ENCODE measurements around the gene GIGYF2. TPM values are rescaled to one million over a fixed set of nuclear protein-coding genes. Genes with fewer than 3 reads are reported as not detected.
A peak's percentile ranks its signal among the peaks of the same experiment; 100 is the strongest.

The GIGYF2 gene
- total RNA-seq, 1 experiment from 2014 or later, result 71.1 TPM

GRCh38 chr2:232779465-232779864 is 82.3 kb downstream of the GIGYF2 start:
- intact Hi-C loops (cut with micrococcal nuclease), result no loop called here
- H3K4me3 Mint-ChIP-seq (ENCODE audit: unreplicated experiment), result no peak overlapping the region
- no TSS peak for BruUV-seq (replicated peaks)
- TF ChIP-seq, protein P1, sequence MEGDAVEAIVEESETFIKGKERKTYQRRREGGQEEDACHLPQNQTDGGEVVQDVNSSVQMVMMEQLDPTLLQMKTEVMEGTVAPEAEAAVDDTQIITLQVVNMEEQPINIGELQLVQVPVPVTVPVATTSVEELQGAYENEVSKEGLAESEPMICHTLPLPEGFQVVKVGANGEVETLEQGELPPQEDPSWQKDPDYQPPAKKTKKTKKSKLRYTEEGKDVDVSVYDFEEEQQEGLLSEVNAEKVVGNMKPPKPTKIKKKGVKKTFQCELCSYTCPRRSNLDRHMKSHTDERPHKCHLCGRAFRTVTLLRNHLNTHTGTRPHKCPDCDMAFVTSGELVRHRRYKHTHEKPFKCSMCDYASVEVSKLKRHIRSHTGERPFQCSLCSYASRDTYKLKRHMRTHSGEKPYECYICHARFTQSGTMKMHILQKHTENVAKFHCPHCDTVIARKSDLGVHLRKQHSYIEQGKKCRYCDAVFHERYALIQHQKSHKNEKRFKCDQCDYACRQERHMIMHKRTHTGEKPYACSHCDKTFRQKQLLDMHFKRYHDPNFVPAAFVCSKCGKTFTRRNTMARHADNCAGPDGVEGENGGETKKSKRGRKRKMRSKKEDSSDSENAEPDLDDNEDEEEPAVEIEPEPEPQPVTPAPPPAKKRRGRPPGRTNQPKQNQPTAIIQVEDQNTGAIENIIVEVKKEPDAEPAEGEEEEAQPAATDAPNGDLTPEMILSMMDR (IDR thresholded peaks at IDR 0.05; ENCODE audit: unreplicated experiment), result no peak
- ChIA-PET CTCF (no interaction called here), POLR2A (interaction anchor here (1.5 kb wide), 1 partner anchor 82 kb away, joined by 5 read pairs; the partner anchor contains the start of gene GIGYF2)
- peaks cover 67% of the 10 kb centered on the region for H3K36me3 Mint-ChIP-seq (ENCODE audit: insufficient read depth, unreplicated experiment)
- H3K4me1 Mint-ChIP-seq (ENCODE audit: insufficient read depth, unreplicated experiment), result peaks cover 7% of the 10 kb centered on the region
- H3K9me3 Mint-ChIP-seq (ENCODE audit: unreplicated experiment), result no peaks in the 10 kb centered on the region
- no peaks in the 10 kb centered on the region for H3K27me3 Mint-ChIP-seq (ENCODE audit: insufficient read depth, unreplicated experiment)
- DNase-seq (ENCODE audit: unreplicated experiment), result no peak
- H3K27ac Mint-ChIP-seq (ENCODE audit: low read depth, unreplicated experiment), result no peak overlapping the region

- H3K9me3 Mint-ChIP-seq (ENCODE audit: unreplicated experiment), result no peaks in the 10 kb centered on the region
- no peaks in the 10 kb centered on the region for H3K27me3 Mint-ChIP-seq (ENCODE audit: insufficient read depth, unreplicated experiment)
- DNase-seq (ENCODE audit: unreplicated experiment), result no peak
- TF ChIP-seq, protein P1 (IDR thresholded peaks at IDR 0.05; ENCODE audit: unreplicated experiment), result no peak
- no peak overlapping the region for H3K27ac Mint-ChIP-seq (ENCODE audit: low read depth, unreplicated experiment)
- ChIA-PET POLR2A (interaction anchor here (1.5 kb wide), 1 partner anchor 83 kb away, joined by 5 read pairs; the partner anchor contains the start of gene GIGYF2), CTCF (interaction anchor here (1.1 kb wide), 1 partner anchor 7 kb away, joined by 4 read pairs; no protein-coding TSS in a partner anchor)
- intact Hi-C loops (cut with micrococcal nuclease), result no loop called here
- H3K36me3 Mint-ChIP-seq (ENCODE audit: insufficient read depth, unreplicated experiment), result peaks cover 66% of the 10 kb centered on the region
- no peak overlapping the region for H3K4me3 Mint-ChIP-seq (ENCODE audit: unreplicated experiment)
- H3K4me1 Mint-ChIP-seq (ENCODE audit: insufficient read depth, unreplicated experiment), result peaks cover 7% of the 10 kb centered on the region
- BruUV-seq (replicated peaks), result no TSS peak
Observed at GRCh38 chr2:232779934-232780333, 82.8 kb downstream of the GIGYF2 start.

DNA sequence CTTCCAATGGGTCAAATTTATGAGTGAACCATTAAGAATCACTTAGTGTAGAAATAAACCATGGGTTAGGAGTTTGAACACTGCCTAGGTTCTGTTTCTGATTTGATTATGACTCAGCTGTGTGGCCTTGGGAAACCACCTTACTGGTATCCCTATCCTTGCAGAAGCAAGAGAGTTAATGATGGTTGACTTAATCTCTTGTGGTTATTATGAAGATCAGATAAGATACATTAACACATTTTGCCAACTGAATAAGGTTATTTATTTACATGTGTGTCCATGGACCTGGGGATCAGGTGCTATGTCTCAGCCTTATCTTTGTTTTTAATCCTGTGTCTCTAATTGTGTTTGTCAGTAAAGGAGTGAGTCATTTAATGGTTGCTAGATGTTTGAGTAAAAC is 84.6 kb downstream of the GIGYF2 start:
- TF ChIP-seq, protein P1 (IDR thresholded peaks at IDR 0.05; ENCODE audit: unreplicated experiment), result no peak
- ChIA-PET CTCF (no interaction called here), POLR2A (interaction anchor here (0.7 to 1.3 kb wide), 2 partner anchors 35 to 476 kb away, joined by 3 read pairs; no protein-coding TSS in a partner anchor)
- peak; percentile 54 for DNase-seq (ENCODE audit: unreplicated experiment)
- peaks cover 7% of the 10 kb centered on the region for H3K4me1 Mint-ChIP-seq (ENCODE audit: insufficient read depth, unreplicated experiment)
- H3K27ac Mint-ChIP-seq (ENCODE audit: low read depth, unreplicated experiment), result peak overlapping the region; percentile 80
- no TSS peak for BruUV-seq (replicated peaks)
- peaks cover 57% of the 10 kb centered on the region for H3K36me3 Mint-ChIP-seq (ENCODE audit: insufficient read depth, unreplicated experiment)
- H3K9me3 Mint-ChIP-seq (ENCODE audit: unreplicated experiment), result no peaks in the 10 kb centered on the region
- intact Hi-C loops (cut with micrococcal nuclease), result no loop called here
- no peaks in the 10 kb centered on the region for H3K27me3 Mint-ChIP-seq (ENCODE audit: insufficient read depth, unreplicated experiment)
- H3K4me3 Mint-ChIP-seq (ENCODE audit: unreplicated experiment), result no peak overlapping the region

DNA sequence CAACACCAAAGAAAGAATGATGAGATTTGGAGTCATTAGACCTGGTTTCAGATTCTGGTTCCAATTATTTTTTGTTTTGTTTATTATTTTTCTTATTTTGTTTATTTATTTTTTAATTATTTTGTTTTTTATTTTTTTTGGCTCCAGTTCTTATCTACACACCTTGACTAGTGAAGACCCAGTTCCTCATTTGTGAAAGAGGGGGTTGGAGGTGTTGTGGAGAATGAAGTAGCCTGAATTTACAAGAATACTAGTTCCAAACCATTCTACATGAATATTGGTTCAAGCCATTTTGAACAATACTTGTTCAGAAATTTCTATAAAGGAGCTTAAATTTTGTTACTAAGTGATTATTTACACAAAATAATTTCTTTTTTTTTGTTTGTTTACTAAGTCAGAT is 86.1 kb downstream of the GIGYF2 start:
- Mint-ChIP-seq H3K27me3 (ENCODE audit: insufficient read depth, unreplicated experiment) (no peaks in the 10 kb centered on the region), H3K9me3 (ENCODE audit: unreplicated experiment) (no peaks in the 10 kb centered on the region), H3K27ac (ENCODE audit: low read depth, unreplicated experiment) (no peak overlapping the region), H3K4me3 (ENCODE audit: unreplicated experiment) (no peak overlapping the region), H3K36me3 (ENCODE audit: insufficient read depth, unreplicated experiment) (peaks cover 47% of the 10 kb centered on the region), H3K4me1 (ENCODE audit: insufficient read depth, unreplicated experiment) (peaks cover 7% of the 10 kb centered on the region)
- ChIA-PET CTCF (no interaction called here), POLR2A (interaction anchor here (0.7 to 1.5 kb wide), 5 partner anchors 9 to 60 kb away, joined by 3 read pairs; no protein-coding TSS in a partner anchor)
- TF ChIP-seq, protein P1 (IDR thresholded peaks at IDR 0.05; ENCODE audit: unreplicated experiment), result no peak
- intact Hi-C loops (cut with micrococcal nuclease), result no loop called here
- no peak for DNase-seq (ENCODE audit: unreplicated experiment)
- no TSS peak for BruUV-seq (replicated peaks)

All from MCF 10A (cell line).